ENCODE measurements around the gene RPS8.
"Not testable (repeated sequence)": the region's sequence is repeated elsewhere in the genome, so short reads cannot be mapped to it uniquely, and the experiment has no call there.

Gene RPS8

GRCh38 chr1:44803312-44804095 is 28.2 kb downstream of the RPS8 start:
- no peak for DNase-seq

GRCh38 chr1:44805311-44806024 is 30.1 kb downstream of the RPS8 start:
- no peak for DNase-seq

GRCh38 chr1:44806025-44806703 is 30.8 kb downstream of the RPS8 start:
- no peak for DNase-seq

GRCh38 chr1:44806704-44807363 is 31.5 kb downstream of the RPS8 start, which contains the start of gene DYNLT4:
Gene DYNLT4, minus strand, starts transcription at chr1:44807351. Its CDS starts 683 bp downstream, at chr1:44806668.
- DNase-seq, result no peak

- peak; percentile 96 for DNase-seq
Measured at GRCh38 chr1:44807364-44808062, 32.2 kb downstream of the RPS8 start.

- peak; percentile 80 for DNase-seq
Measured at GRCh38 chr1:44808063-44808937, 33.0 kb downstream of the RPS8 start, which contains the start of gene BTBD19. Gene BTBD19, plus strand, starts transcription at chr1:44808523. Its CDS starts 298 bp downstream, at chr1:44808821.

GRCh38 chr1:44808938-44809917 is 33.9 kb downstream of the RPS8 start:
- DNase-seq, result no peak

- DNase-seq, result no peak
Measured at GRCh38 chr1:44810101-44810761, 34.9 kb downstream of the RPS8 start.

GRCh38 chr1:44810762-44811105 is 35.4 kb downstream of the RPS8 start:
- not testable (repeated sequence) for DNase-seq

- DNase-seq, result no peak
Measured at GRCh38 chr1:44811234-44811633, 35.9 kb downstream of the RPS8 start.

GRCh38 chr1:44812822-44813543 is 37.6 kb downstream of the RPS8 start:
- DNase-seq, result no peak

- DNase-seq, result not testable (repeated sequence)
Measured at GRCh38 chr1:44815926-44816325, 40.6 kb downstream of the RPS8 start.

- DNase-seq, result no peak
Measured at GRCh38 chr1:44817307-44817706, 42.0 kb downstream of the RPS8 start.

GRCh38 chr1:44817771-44818495 is 42.6 kb downstream of the RPS8 start:
- DNase-seq, result no peak

GRCh38 chr1:44819196-44819607 is 43.9 kb downstream of the RPS8 start:
- no peak for DNase-seq

- peak; percentile 79 for DNase-seq
Measured at GRCh38 chr1:44819608-44820327, 44.4 kb downstream of the RPS8 start.

Measured in GOT3 (cell line).